HG03565 (cell line): ENCODE data around the gene INAVA.
"Not testable (repeated sequence)": the region's sequence is repeated elsewhere in the genome, so short reads cannot be mapped to it uniquely, and the experiment has no call there.

Source experiments
- ATAC-seq: cut with Tn5 transposase; IDR thresholded peaks from one replicate; pipeline ENCODE4 v1.9.1; 2021; ENCODE audit warnings: mild to moderate bottlenecking, moderate library complexity; ENCODE audit not compliant: unreplicated experiment

The INAVA gene

GRCh38 chr1:200960948-200961340 lies 66.2 kb downstream of the INAVA start:
- no peak for ATAC-seq

- not testable (repeated sequence) for ATAC-seq
These were observed 67.5 kb downstream of the INAVA start for GRCh38 chr1:200962151-200962550.

DNA sequence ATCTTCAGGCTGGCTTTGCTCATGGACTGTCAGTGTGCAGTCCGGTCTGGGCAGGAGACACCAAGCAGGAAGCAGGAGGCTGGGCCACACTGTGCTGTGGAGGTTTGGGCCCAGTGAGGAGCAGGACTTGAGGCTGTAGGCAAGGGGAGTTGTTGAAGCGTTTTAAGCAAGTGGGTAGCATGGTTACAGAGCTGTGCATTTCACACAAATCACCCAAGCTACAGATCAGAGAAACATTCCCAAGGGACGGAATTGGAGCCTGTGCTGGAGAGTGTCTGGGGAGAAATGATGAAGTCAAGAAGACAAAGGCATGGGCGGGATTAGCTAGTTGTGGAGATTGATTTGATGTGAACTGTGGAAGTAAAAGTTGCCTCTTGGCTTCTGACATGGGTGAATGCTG lies 67.9 kb downstream of the INAVA start:
- no peak for ATAC-seq

DNA sequence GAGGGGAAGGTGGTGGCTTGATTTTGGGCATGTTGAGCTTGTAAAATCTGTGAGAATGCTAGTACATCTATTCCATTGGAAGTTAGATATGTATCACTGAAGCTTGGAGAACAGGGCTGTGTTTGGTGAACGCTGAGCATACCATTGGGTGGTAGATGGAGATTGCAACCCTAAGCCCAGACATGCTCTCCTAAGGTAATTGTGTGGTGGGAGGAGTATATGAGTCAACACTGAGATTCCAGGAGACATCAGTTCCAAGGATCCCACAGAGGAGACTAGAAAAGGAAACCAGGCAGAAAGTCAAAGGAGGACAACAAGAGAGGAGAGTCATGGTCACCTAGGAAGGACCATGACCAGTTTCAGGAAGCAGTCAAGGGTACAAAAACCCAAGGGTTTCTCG lies 68.4 kb downstream of the INAVA start:
- ATAC-seq = no peak

- not testable (repeated sequence) for ATAC-seq
These were observed 69.2 kb downstream of the INAVA start for GRCh38 chr1:200963888-200964287.
